SU-DHL-6 (cell line): ENCODE measurements around the gene SLC38A11.
"Not testable (repeated sequence)": the region's sequence is repeated elsewhere in the genome, so short reads cannot be mapped to it uniquely, and the experiment has no call there.

Source experiments
- H2AFZ ChIP-seq: fragments of 200-600 bp; sonication (generic); 2 replicates; pipeline ENCODE4 v1.6.1; 2014; ENCODE audit warnings: low read depth, mild to moderate bottlenecking, moderate library complexity, mixed read lengths, antibody characterized with exemption, low read length; ENCODE audit not compliant: severe bottlenecking
- H3F3A ChIP-seq: fragments of 200-600 bp; shearing (Covaris generic); 2 replicates; pipeline ENCODE4 v1.6.0; 2016; ENCODE audit warnings: antibody characterized with exemption, mild to moderate bottlenecking; ENCODE audit not compliant: insufficient read depth
- H3K27ac ChIP-seq: fragments of 200-600 bp; sonication (generic); 2 replicates; pipeline ENCODE4 v1.5.1; 2016; ENCODE audit warnings: low read depth, mild to moderate bottlenecking, low read length, moderate library complexity, mixed read lengths
- H3K27me3 ChIP-seq: fragments of 200-600 bp; sonication (generic), shearing (Covaris generic); 2 replicates; pipeline ENCODE4 v1.6.0; 2014; ENCODE audit warnings: mild to moderate bottlenecking, low read length
- H3K36me3 ChIP-seq: fragments of 200-600 bp; sonication (generic); 2 replicates; pipeline ENCODE4 v1.6.1; 2014; ENCODE audit warnings: mild to moderate bottlenecking, low read length, mixed read lengths
- H3K4me2 ChIP-seq: fragments of 300-600, 200-600 bp; shearing (Covaris generic), sonication (generic); 2 replicates; pipeline ENCODE4 v1.6.0; 2014; ENCODE audit warnings: low read length, low read depth, mild to moderate bottlenecking; ENCODE audit not compliant: poor library complexity, severe bottlenecking
- H3K4me3 ChIP-seq: fragments of 200-600 bp; sonication (generic); 2 replicates; pipeline ENCODE4 v1.5.1; 2014; ENCODE audit warnings: antibody characterized with exemption, low read length, mild to moderate bottlenecking, mixed read lengths; ENCODE audit not compliant: insufficient read depth, poor library complexity, severe bottlenecking
- H3K79me2 ChIP-seq: fragments of 200-600 bp; sonication (generic); 2 replicates; pipeline ENCODE4 v1.6.1; 2014; ENCODE audit warnings: mild to moderate bottlenecking, low read length, moderate library complexity; ENCODE audit not compliant: insufficient read depth
- H3K9ac ChIP-seq: fragments of 200-600 bp; sonication (generic); 2 replicates; pipeline ENCODE4 v1.7.0; 2014; ENCODE audit warnings: mild to moderate bottlenecking, low read length
- H3K9me2 ChIP-seq: fragments of 200-600 bp; sonication (generic); replicated peaks from 2 replicates; pipeline ENCODE4 v1.6.1; 2014; ENCODE audit warnings: low read length; ENCODE audit not compliant: insufficient read depth
- H3K9me3 ChIP-seq: fragments of 200-600 bp; sonication (generic); 2 replicates; pipeline ENCODE4 v1.6.1; 2014; ENCODE audit warnings: low read length, mixed read lengths; ENCODE audit not compliant: insufficient read depth
- H4K20me1 ChIP-seq: fragments of 200-600 bp; sonication (generic); 2 replicates; pipeline ENCODE4 v1.6.1; 2014; ENCODE audit warnings: low read depth, mild to moderate bottlenecking, antibody characterized with exemption, low read length, moderate library complexity, mixed read lengths
- EZH2phosphoT487 ChIP-seq: fragments of 200-600 bp; sonication (generic), shearing (Covaris generic); conservative IDR thresholded peaks from 2 replicates; pipeline ENCODE4 v1.6.1; 2018; ENCODE audit warnings: mild to moderate bottlenecking, antibody characterized with exemption, low read length, moderate library complexity, mixed read lengths
- TF ChIP-seq, protein P1 (sequence below): fragments of 200-600 bp; sonication (generic); IDR thresholded peaks from one replicate; pipeline ENCODE4 v1.5.1; 2017; ENCODE audit warnings: antibody characterized with exemption, mild to moderate bottlenecking, low read length, moderate library complexity; ENCODE audit not compliant: insufficient read depth, poor library complexity, severe bottlenecking

The SLC38A11 gene, protein sequence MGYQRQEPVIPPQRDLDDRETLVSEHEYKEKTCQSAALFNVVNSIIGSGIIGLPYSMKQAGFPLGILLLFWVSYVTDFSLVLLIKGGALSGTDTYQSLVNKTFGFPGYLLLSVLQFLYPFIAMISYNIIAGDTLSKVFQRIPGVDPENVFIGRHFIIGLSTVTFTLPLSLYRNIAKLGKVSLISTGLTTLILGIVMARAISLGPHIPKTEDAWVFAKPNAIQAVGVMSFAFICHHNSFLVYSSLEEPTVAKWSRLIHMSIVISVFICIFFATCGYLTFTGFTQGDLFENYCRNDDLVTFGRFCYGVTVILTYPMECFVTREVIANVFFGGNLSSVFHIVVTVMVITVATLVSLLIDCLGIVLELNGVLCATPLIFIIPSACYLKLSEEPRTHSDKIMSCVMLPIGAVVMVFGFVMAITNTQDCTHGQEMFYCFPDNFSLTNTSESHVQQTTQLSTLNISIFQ

DNA sequence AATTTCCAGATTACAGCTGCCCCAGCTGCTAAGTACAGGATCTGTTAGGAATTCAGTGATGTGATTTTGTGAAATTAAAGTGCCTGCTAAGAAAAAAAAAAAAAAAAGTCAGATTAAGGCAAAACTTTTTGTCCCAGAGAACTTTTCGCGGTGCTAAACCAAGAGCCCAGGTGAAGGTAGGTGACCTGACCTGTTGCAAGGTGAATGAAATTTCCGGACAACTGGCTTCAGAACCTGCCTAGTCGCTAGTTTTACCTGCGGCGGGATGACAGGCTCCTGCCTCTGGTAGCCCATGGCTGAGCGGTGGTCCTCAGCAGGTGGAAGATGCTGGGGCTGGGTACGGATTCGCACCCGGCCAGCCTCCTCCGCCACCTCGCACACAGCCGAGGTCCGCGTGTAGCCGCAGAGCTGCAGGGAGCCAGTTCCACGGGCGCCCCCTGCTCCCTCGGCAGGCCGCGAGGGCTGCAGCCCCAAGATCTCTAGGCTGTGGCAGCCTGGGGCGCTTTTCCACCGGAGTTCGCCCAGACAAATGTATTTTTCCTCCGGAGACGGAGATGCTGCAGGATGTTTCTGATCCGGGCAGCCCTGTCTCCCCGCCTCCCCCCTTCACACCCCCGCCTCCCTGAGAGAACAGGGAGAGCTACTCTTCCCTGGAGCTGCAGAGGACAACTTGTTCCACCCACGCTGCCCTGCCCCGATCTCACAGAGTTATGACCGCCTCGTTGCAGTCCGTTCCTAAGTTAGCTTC, at the start of gene SLC38A11:
TSS of gene SLC38A11 (minus strand) at position 572 of the 748 bp plus-strand sequence. CDS start at position 294, 278 bp downstream.
- Histone ChIP-seq H3K4me3 (no peak within 1 kb of the TSS), H3K9me3 (no peaks in the 10 kb centered on the region), H3K79me2 (no peaks in the 10 kb centered on the region), H4K20me1 (no peaks in the 10 kb centered on the region), H3F3A (no peaks in the 10 kb centered on the region), H3K9ac (no peak within 1 kb of the TSS), H3K4me2 (no peak within 1 kb of the TSS), H3K36me3 (no peaks in the 10 kb centered on the region), H3K9me2 (no peaks in the 10 kb centered on the region), H3K27ac (no peak within 1 kb of the TSS), H3K27me3 (no peaks in the 10 kb centered on the region), H2AFZ (no peak within 1 kb of the TSS)
- no peak for TF ChIP-seq EZH2phosphoT487
- TF ChIP-seq, protein P1, sequence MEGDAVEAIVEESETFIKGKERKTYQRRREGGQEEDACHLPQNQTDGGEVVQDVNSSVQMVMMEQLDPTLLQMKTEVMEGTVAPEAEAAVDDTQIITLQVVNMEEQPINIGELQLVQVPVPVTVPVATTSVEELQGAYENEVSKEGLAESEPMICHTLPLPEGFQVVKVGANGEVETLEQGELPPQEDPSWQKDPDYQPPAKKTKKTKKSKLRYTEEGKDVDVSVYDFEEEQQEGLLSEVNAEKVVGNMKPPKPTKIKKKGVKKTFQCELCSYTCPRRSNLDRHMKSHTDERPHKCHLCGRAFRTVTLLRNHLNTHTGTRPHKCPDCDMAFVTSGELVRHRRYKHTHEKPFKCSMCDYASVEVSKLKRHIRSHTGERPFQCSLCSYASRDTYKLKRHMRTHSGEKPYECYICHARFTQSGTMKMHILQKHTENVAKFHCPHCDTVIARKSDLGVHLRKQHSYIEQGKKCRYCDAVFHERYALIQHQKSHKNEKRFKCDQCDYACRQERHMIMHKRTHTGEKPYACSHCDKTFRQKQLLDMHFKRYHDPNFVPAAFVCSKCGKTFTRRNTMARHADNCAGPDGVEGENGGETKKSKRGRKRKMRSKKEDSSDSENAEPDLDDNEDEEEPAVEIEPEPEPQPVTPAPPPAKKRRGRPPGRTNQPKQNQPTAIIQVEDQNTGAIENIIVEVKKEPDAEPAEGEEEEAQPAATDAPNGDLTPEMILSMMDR: no peak

DNA sequence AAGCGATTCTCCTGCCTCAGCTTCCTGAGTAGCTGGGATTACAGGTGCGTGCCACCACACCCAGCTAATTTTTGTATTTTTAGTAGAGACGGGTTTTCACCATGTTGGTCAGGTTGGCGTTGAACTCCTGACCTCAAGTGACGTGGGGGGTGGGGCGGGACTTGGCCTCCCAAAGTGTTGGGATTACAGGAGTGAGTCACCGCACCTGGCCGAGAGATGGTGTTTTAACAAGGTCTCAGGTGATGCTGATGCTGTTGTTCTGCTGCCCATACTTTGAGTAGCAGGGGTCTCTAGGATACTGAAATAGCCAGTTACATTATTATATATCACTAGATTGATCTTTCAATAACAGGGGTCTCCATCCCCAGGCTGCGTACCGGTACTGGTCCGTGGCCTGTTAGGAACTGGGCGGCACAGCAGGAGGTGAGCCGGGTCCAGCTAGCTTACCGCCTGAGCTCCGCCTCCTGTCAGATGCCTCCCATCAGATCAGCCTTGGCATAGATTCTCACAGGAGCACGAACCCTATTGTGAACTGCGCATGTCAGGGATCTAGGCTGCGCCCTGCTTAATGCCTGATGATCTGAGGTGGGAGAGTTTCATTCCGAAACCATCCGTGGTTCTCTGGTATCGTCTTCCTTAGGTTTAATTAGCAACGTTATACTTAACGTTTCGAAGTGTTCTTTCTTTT, 48.3 kb upstream of the SLC38A11 start:
- Histone ChIP-seq H3K79me2 (no peaks in the 10 kb centered on the region), H3F3A (no peaks in the 10 kb centered on the region), H3K9me3 (no peaks in the 10 kb centered on the region), H3K27me3 (no peaks in the 10 kb centered on the region), H3K27ac (no peak overlapping the region), H2AFZ (no peak overlapping the region), H3K4me3 (no peak overlapping the region), H3K9me2 (no peaks in the 10 kb centered on the region), H4K20me1 (no peaks in the 10 kb centered on the region), H3K9ac (no peak overlapping the region), H3K4me2 (no peak overlapping the region), H3K36me3 (no peaks in the 10 kb centered on the region)
- TF ChIP-seq EZH2phosphoT487: no peak
- TF ChIP-seq, protein P1: no peak

DNA sequence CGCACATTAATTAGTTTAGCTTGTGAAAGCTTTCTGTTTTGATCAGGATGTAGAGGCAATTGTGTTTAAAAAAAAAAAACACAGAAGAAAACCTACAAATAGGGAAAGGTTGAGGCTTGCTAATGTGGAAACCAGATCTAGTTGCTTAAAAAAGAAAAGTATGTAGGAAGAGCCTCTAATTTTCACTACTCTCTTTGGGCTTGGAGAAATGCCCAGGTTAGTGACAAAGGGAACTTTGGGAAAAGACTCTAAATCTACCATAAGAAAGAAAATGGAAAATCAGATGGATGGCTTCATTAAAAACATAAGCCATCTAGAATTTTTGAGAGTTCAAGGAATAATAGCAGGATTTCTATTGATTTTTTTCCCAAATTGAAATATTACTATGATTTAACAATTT, 47.3 kb upstream of the SLC38A11 start:
- TF ChIP-seq, protein P1: no peak
- TF ChIP-seq EZH2phosphoT487: no peak
- H3F3A ChIP-seq: no peaks in the 10 kb centered on the region
- H2AFZ ChIP-seq: no peak overlapping the region
- no peak overlapping the region for H3K4me3 ChIP-seq
- no peaks in the 10 kb centered on the region for H3K79me2 ChIP-seq
- H3K4me2 ChIP-seq: no peak overlapping the region
- H3K9me2 ChIP-seq: no peaks in the 10 kb centered on the region
- H3K9ac ChIP-seq: no peak overlapping the region
- H4K20me1 ChIP-seq: no peaks in the 10 kb centered on the region
- H3K9me3 ChIP-seq: no peaks in the 10 kb centered on the region
- no peaks in the 10 kb centered on the region for H3K36me3 ChIP-seq
- no peak overlapping the region for H3K27ac ChIP-seq
- H3K27me3 ChIP-seq: no peaks in the 10 kb centered on the region

DNA sequence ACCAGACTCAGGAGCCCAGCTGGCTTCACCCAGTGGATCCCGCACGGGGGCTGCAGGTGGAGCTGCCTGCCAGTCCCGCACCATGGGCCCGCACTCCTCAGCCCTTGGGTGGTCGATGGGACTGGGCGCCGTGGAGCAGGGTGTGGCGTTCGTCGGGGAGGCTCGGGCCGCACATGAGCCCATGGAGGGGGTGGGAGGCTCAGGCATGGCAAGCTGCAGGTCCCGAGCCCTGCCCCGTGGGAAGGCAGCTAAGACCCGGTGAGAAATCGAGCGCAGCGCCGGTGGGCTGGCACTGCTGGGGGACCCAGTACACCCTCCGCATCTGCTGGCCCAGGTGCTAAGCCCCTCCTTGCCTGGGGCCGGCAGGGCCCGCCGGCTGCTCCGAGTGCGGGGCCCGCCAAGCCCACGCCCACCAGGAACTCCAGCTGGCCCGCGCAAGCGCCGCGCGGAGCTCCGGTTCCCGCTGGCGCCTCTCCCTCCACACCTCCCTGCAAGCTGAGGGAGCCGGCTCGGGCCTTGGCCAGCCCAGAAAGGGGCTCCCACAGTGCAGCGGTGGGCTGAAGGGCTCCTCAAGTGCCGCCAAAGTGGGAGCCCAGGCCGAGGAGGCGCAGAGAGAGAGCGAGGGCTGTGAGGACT, 39.5 kb upstream of the SLC38A11 start:
- H4K20me1 ChIP-seq, H3K9me2 ChIP-seq, H3K9me3 ChIP-seq, H3K36me3 ChIP-seq, H3K9ac ChIP-seq, H3K4me3 ChIP-seq, H3K27ac ChIP-seq, H3K4me2 ChIP-seq, H3K79me2 ChIP-seq, H3F3A ChIP-seq, H3K27me3 ChIP-seq, H2AFZ ChIP-seq: not testable (repeated sequence)
